Mucosa of stomach (tissue), 1 donor: ENCODE measurements around the gene NXPH3.

ENCODE experiments used
- H3K27me3 ChIP-seq: one replicate; pipeline ENCODE4 v1.7.0; 2013; ENCODE audit warnings: mild to moderate bottlenecking, low read length; ENCODE audit not compliant: control insufficient read depth, insufficient read depth
- H3K36me3 ChIP-seq: one replicate; pipeline ENCODE4 v1.7.0; 2013; ENCODE audit warnings: low read length; ENCODE audit not compliant: control insufficient read depth, insufficient read depth
- H3K4me1 ChIP-seq: one replicate; pipeline ENCODE4 v1.7.0; 2013; ENCODE audit warnings: mild to moderate bottlenecking, low read length; ENCODE audit not compliant: control insufficient read depth, insufficient read depth
- H3K4me3 ChIP-seq: one replicate; pipeline ENCODE4 v1.7.0; 2013; ENCODE audit warnings: low read length
- H3K9ac ChIP-seq: one replicate; pipeline ENCODE4 v1.7.0; 2013; ENCODE audit warnings: mild to moderate bottlenecking, low read length, moderate library complexity
- H3K9me3 ChIP-seq: one replicate; pipeline ENCODE4 v1.7.0; 2013; ENCODE audit warnings: mild to moderate bottlenecking, low read length, moderate library complexity; ENCODE audit not compliant: control insufficient read depth
- donor health status: Pancreatic carcinoma.

The NXPH3 gene

DNA sequence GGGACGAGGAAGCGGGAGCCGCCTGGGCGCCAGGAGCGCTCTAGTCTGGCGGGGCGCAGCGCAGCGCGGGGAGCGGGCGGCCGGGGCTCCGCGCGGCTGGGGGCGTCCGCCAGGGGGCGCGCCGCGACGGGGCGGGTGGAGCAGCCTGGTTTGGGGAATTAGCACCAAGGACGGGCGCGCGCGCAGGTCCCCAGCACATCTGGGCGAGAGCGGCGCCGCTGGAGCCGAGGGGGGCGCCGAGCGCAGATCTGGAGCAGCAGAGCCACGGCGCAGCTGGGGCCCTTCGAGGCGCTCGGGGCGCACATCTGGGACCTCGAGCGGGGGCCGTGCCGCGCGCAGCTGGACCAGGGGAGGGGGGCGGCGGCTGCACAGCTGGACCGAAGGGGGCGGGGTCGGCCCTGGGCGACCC, at the start of gene NXPH3:
Gene NXPH3, plus strand, starts transcription at position 193 of the 409 bp plus-strand sequence. CDS start 349 bp downstream, outside the sequence.
- H3K9me3 ChIP-seq = no peaks in the 10 kb centered on the region
- peak within 1 kb of the TSS; percentile 31 for H3K4me3 ChIP-seq
- H3K36me3 ChIP-seq = no peaks in the 10 kb centered on the region
- peaks cover 69% of the 10 kb centered on the region for H3K27me3 ChIP-seq
- peak within 1 kb of the TSS; percentile 43 for H3K9ac ChIP-seq
- H3K4me1 ChIP-seq = peaks cover 17% of the 10 kb centered on the region

DNA sequence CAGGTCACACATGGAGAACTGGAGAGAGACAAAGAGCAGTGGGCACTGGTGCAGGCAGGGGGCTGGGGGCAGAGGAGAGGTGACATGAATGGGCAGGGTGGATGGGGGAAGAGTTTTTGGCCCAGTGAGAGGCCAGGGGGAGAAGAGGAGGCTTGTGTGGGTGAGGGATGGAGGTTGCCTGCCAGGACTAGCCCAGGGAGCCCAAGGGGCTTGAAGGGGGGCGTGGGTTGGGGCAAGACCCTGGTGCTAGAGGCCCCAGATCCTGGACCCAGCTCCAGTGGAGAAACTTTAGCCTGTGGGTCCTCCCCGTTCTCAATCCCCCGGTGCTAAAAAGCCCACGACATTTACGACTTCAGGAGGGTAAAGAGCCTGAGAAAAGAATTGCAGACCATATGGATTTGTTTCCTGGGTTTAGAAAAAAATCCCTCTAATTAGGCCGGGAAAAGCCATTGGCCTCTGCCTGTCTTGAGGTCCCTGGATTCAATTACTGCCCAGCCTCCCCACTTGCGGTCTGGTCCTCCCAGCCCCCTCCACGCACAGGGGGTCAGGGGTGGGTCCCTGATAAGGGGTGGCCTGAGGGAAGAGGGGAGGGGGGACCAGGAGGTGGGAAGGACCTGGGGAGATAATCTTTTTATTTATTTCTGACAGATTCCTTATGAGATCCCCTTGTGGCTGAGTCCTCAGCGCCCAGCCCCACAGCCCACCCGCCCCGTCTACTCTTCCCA, 47.6 kb upstream of the NXPH3 start:
- H3K4me3 ChIP-seq = no peak overlapping the region
- H3K9me3 ChIP-seq = no peaks in the 10 kb centered on the region
- no peak overlapping the region for H3K9ac ChIP-seq
- peaks cover 22% of the 10 kb centered on the region for H3K27me3 ChIP-seq
- peaks cover 12% of the 10 kb centered on the region for H3K4me1 ChIP-seq
- no peaks in the 10 kb centered on the region for H3K36me3 ChIP-seq

DNA sequence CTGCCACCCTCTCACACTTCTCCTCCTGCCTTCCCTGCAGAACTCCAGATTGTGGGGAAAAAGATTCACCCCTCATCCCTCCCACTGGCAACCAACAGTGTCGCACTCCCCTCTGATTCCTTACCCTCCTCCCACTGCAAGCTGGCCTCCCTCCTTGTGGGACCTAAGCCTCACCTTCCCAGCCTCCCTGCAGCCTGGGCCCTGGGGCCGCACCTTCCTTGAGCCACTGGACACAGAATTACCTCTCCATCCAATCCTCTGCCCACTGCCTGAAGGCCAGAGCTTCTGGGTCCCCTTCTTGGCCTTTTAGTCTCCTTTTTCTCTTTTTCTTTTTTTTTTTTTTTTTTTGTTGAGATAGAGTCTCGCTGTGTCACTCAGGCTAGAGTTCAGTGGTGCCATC, 46.7 kb upstream of the NXPH3 start:
- Histone ChIP-seq H3K4me1 (peaks cover 4% of the 10 kb centered on the region), H3K36me3 (no peaks in the 10 kb centered on the region), H3K9me3 (no peaks in the 10 kb centered on the region), H3K9ac (no peak overlapping the region), H3K4me3 (no peak overlapping the region), H3K27me3 (peaks cover 22% of the 10 kb centered on the region)

DNA sequence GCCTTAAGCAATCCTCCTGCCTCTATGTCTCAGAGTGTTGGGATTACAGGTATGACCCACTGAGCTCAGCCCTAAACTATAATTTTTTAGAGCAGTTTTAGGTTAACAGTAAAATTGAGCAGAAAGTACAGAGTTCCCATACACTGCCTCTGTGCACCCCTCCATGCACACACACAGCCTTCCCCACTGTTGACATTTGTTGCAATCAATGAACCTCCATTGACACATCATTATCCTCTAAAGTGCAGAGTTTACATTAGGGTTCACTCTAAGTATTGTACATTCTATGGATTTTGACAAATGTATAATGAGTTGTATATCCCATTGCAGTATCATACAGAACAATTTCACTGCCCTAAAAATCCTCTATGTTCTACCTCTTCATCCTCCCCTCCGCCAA, 45.6 kb upstream of the NXPH3 start:
- Histone ChIP-seq H3K9ac (no peak overlapping the region), H3K4me1 (no peaks in the 10 kb centered on the region), H3K9me3 (no peaks in the 10 kb centered on the region), H3K36me3 (no peaks in the 10 kb centered on the region), H3K4me3 (no peak overlapping the region), H3K27me3 (peaks cover 22% of the 10 kb centered on the region)

DNA sequence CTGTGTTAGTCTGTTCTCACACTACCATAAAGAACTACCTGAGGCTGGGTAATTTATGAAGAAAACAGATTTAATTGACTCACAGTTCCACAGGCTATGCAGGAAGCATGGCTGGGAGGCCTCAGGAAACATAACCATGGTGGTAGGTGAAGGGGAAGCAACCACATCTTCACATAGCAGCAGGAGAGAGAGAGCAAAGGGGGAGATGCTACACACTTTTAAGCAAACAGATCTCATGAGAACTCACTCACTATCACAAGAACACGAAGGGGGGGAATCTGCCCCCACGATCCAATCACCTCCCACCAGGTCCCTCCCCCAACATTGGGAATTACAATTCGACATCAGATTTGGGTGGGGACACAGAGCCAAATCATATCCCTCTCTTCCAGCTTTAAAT, 31.8 kb upstream of the NXPH3 start:
- H3K4me1 ChIP-seq = no peaks in the 10 kb centered on the region
- H3K27me3 ChIP-seq = peaks cover 16% of the 10 kb centered on the region
- H3K9me3 ChIP-seq = no peaks in the 10 kb centered on the region
- no peaks in the 10 kb centered on the region for H3K36me3 ChIP-seq
- no peak overlapping the region for H3K4me3 ChIP-seq
- no peak overlapping the region for H3K9ac ChIP-seq

DNA sequence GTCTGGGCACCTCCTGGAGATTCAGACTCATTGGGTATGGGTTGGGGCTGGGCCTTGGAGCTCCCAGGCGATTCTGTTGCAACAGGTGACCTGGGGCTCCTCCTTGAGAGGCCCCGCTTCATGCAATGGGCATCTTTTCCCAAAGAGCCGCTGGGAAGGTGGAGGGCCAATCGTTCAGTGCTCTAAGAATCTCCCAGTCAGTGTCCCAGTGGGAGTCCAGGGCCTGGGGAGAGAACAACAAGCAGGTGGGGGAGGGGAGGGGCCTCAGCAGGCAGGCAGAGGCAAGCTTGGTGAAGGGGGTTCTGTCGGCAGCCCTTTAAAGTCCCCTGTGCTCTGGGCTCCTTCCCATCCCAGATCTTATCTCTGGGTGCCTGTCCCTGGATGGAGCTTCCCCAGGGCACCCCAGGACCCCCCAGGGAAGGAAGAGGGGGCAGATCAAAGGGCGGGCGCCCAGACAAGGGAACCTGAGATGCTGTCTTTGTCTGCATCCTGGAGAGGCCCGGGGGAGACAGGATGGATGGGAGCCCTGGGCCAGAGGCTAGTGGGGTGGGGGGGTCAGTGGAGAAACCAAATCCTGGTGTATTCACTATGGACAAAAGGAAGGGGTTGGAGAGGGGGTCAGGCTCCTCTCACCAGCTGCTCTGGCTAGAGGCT, 30.5 kb upstream of the NXPH3 start:
- no peak overlapping the region for H3K9ac ChIP-seq
- H3K36me3 ChIP-seq = no peaks in the 10 kb centered on the region
- no peaks in the 10 kb centered on the region for H3K9me3 ChIP-seq
- peaks cover 16% of the 10 kb centered on the region for H3K27me3 ChIP-seq
- H3K4me3 ChIP-seq = no peak overlapping the region
- no peaks in the 10 kb centered on the region for H3K4me1 ChIP-seq

DNA sequence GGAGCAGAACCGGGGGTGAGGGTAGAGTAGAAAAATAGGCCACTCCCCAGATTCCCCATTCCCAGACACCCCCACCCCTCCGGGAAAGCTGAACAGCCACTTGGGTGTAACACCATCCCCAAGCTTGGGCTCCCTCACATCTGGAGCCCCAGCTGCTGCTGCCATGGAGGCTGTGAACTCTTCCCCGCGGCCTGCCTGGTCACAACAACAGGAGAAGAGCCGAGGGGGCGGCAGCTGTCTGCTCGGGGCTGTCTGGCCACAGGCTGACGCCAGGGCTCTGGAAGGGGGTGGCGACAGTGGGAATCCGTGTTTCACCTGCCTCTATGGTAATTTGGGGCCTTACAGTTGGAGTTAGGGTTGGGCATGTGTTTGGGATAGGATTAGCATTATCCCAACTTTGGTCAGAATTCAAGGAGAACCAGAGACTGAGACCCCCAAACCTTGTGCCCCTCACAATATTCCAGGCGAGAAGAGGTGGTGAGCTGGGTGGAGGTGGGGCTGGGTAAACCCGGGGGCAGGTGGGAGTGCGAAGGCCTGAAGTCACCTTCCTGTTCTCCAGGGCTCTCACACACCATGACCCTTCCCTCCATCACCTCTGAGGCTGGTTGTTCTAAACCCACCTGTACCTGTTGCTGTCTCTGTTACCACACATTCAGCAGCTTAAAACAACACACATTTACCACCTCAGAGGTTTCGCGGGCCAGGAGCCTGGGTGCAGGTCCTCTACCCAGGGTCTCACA, 29.7 kb upstream of the NXPH3 start:
- no peak overlapping the region for H3K4me3 ChIP-seq
- no peaks in the 10 kb centered on the region for H3K36me3 ChIP-seq
- no peaks in the 10 kb centered on the region for H3K9me3 ChIP-seq
- peaks cover 16% of the 10 kb centered on the region for H3K27me3 ChIP-seq
- no peaks in the 10 kb centered on the region for H3K4me1 ChIP-seq
- no peak overlapping the region for H3K9ac ChIP-seq

DNA sequence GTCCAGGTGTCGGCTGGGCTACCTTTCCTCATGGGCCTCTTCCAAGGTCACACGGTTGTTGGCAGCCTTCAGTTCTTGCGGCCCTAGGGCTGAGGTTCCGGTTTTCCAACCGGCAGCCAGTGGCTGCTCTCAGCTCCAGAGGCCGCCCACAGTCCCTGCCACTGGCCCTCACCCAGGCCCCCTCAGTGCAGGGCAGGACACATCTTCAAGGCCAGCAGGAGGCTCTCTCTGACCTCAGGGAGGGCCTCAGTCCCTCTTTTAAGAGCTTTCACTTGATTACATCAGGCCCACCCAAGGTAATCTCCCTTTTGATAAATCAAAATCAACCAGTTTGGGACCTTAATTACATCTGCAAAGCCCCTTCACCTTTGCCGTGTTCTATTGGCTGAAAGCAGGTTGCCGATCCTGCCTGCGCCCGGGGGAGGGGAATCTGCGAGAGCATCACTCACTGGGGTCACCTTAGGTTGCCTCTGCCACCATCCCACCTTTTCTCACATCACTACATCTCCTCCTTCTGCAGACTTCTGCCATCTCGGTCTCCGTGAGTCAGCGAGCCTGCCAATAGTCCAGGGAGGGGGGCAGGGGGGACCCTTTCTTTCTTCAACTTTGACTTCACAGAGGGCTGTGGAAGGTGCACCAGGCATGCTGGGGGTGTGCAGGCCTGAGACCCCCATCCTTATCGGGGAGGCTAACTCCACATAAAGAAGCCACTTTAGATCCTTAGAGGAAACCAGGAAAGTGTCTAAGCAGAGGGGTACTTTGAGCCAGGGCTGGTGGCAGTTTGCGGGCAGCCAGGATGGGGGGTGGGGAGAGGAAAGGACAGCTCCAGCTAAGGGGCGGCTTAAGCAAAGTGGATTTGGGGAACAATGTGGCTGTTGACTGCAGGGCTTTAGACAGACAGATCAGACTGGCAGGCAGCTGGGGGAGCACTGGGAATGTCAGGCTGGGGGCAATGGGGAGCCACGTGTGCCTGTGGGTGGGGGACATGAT, 28.8 kb upstream of the NXPH3 start:
- Histone ChIP-seq H3K9me3 (no peaks in the 10 kb centered on the region), H3K9ac (no peak overlapping the region), H3K4me3 (no peak overlapping the region), H3K4me1 (peaks cover 7% of the 10 kb centered on the region), H3K36me3 (no peaks in the 10 kb centered on the region), H3K27me3 (peaks cover 16% of the 10 kb centered on the region)

DNA sequence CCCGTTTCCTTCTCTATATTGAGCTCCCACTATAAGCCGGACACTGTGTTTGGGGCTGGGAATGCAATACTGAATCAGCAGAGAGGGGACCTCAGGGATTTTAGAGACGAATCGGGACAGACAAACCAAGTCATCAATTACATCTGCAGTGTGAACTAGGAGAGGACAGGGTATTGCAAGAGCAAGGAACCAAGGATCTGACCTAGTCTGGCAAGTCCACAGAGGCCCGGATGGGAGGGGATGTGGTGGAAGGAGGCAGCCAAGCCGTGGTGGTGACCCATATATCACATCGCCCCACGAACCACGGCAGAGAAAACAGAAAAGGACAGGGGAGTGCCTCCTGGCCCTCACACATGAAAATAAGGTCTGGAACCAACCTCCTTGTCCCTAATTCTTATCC, 28.1 kb upstream of the NXPH3 start:
- H3K4me3 ChIP-seq = no peak overlapping the region
- H3K9me3 ChIP-seq = no peaks in the 10 kb centered on the region
- peaks cover 13% of the 10 kb centered on the region for H3K4me1 ChIP-seq
- H3K9ac ChIP-seq = no peak overlapping the region
- H3K27me3 ChIP-seq = peaks cover 16% of the 10 kb centered on the region
- H3K36me3 ChIP-seq = no peaks in the 10 kb centered on the region

DNA sequence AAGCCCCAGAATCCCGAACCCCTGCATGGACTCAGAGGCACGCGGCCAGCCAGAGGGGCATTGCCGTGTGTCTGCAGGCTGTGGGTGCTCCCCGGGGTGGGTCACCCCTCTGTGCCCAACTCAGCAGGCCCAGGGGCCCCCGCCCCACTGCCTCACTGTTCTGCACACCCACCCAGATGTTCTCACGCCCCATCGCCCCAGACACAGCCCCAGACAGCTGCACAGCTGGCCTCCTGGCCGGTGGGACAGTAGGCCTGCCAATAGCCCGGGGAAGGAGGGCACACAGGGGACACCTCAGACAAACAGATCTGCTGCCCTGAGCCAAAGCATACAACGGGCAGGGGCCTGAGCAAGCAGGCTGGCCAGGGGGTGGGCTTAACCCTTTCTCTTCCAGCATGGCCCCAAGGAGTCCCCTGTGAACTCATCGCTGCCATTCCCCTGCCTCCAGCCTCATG, 27.6 kb upstream of the NXPH3 start:
- Histone ChIP-seq H3K9me3 (no peaks in the 10 kb centered on the region), H3K4me1 (peaks cover 13% of the 10 kb centered on the region), H3K9ac (no peak overlapping the region), H3K4me3 (no peak overlapping the region), H3K27me3 (peaks cover 16% of the 10 kb centered on the region), H3K36me3 (no peaks in the 10 kb centered on the region)

DNA sequence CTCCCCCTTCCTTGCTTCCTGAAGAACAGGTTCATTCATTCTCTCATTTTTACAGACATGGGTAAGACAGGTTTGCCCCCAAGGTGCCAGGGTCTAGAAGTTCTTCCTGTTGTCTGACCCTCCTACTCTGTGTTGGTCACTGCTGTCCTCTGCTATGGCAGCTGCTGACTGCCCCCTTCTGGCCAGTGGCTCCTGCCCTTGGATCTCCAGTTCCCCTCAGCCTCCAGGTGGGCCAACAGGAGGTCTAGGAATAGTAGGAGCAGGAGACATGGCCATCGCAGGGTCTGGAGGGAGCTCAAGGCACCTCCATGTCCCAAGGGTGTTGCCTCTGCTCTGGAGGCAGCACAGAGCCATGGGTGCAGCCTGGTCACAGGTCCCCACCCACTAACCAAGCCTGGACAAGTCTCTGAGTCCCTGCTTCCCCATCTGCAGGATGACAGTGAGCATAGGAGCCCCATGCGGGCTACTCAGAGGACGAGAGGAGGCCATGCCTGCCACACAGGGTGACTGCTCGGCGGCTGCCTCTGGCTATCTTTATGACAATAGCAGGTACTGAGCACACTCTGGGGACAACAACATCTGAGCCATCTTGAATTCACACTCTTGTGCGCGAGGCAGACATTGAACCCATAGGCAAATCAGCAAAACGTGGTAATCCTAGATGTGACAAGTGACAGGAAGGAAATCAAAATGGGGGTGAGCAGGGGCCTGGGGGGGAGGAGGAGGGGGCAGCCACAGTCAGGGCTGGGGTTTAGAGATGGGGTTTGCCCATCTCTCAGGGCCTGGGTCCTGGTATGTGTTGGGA, 27.0 kb upstream of the NXPH3 start:
- no peak overlapping the region for H3K4me3 ChIP-seq
- peaks cover 13% of the 10 kb centered on the region for H3K4me1 ChIP-seq
- H3K27me3 ChIP-seq = peaks cover 16% of the 10 kb centered on the region
- no peaks in the 10 kb centered on the region for H3K36me3 ChIP-seq
- no peak overlapping the region for H3K9ac ChIP-seq
- no peaks in the 10 kb centered on the region for H3K9me3 ChIP-seq
